Pancreas (tissue), 10 donors: Measurements from ENCODE around the gene SMAGP. TPM values are rescaled to one million over a fixed set of nuclear protein-coding genes. Genes with fewer than 3 reads are reported as not detected.

Experiments
- ATAC-seq, 4 donors: fragments of 200-7000 bp; cut with Tn5 transposase; one replicate each; pipeline versions ENCODE4 v1.8.0 to v1.9.1; 2020; ENCODE audit warnings: mild to moderate bottlenecking in 4 of 4, moderate library complexity in 4 of 4
- DNase-seq, 6 donors: peaks; one replicate each; pipeline ENCODE4 v3.0.0-alpha.2; 2020
- FAIRE-seq: peaks from 2 replicates; lab custom pipeline; 2012; peaks lifted over from hg19 to GRCh38; lab: Jason Lieb, UNC
- H3K27ac ChIP-seq, 4 donors: fragments of 200-600 bp; sonication (generic); 1 replicate in 3 of 4; 2 replicates in 1 of 4; pipeline versions ENCODE4 v1.5.0 to v1.8.0; 2020
- H3K27me3 ChIP-seq, 4 donors: fragments of 200-600 bp; one replicate each; pipeline ENCODE4 v1.8.0; 2021
- H3K36me3 ChIP-seq, 3 donors: fragments of 200-600 bp; sonication (generic) in 1 of 3; one replicate each; pipeline versions ENCODE4 v1.5.0 to v1.8.0; 2020 to 2021
- H3K4me1 ChIP-seq, 3 donors: fragments of 200-600 bp; one replicate each; pipeline ENCODE4 v1.8.0; 2021
- H3K4me3 ChIP-seq, 4 donors: fragments of 200-600 bp; sonication (generic) in 2 of 4; one replicate each; pipeline versions ENCODE4 v1.5.0 to v1.8.0; 2020 to 2021
- H3K9me3 ChIP-seq, 4 donors: fragments of 200-600 bp; one replicate each; pipeline ENCODE4 v1.8.0; 2021
- CTCF ChIP-seq, 4 donors: fragments of 200-600 bp; sonication (generic) in 3 of 4; IDR thresholded peaks; one replicate each; pipeline versions ENCODE4 v1.5.0 to v1.8.0; 2021; ENCODE audit warnings: antibody characterized with exemption in 4 of 4
- WGBS, 2 donors: extraction: QIAGEN DNeasy Blood & Tissue Kit; methylation state at CpG; one replicate each; pipeline ENCODE4 v1.1.7; 2013; 5-methylcytosine and 5-hydroxymethylcytosine counted together
- intact Hi-C, 3 donors: fragments of 100-400 bp; cut with DNase I; formaldehyde crosslinking; loops; one replicate each; pipeline versions ENCODE4 v1.11.1 to v1.14.2; 2022
- polyA plus RNA-seq, 2 donors: library from polyadenylated mRNA; stranded (reverse); fragments of 200-250 nt; gene quantifications; one replicate each; pipeline ENCODE4 v1.2.3, GENCODE V29; 2013
- total RNA-seq, 6 donors: library from RNA; stranded (reverse); fragmentation: NEBNext Ultra II Directional in 4 of 6; extraction: Animal tissue kit (Norgen Biotek cat#: 25700) in 4 of 6; gene quantifications; one replicate each; pipeline versions ENCODE4 v1.2.1 to v1.2.4, GENCODE V29; 2021 to 2023
- donor health status: healthy with polysubstance abuse.
- donor health status: DM: no; HTN: no; CAD: no; lungs with moderate emphysema.
- donor health status: DM: no; HTN: no; CAD: no.
- donor health status: control.
- donor health status: control.
- donor health status: Bipolar disorder and iron deficiency.
- donor health status: DM: yes; HTN: yes; CAD: no.
- donor health status: DM: no; HTN: no; CAD: no.
- donor health status: DM: no; HTN: no; CAD: no.
- donor health status: DM: yes; HTN: yes; CAD: no.

Gene SMAGP
- total and polyA plus RNA-seq, 8 donors, result 3.4 to 9.7 (median 6.4) TPM

- H3K4me3 ChIP-seq, result no peak overlapping the region
- intact Hi-C loops, result no loop called here
- H3K4me1 ChIP-seq, result no peaks in the 10 kb centered on the region
- FAIRE-seq, result no peak
- H3K27ac ChIP-seq, result no peak overlapping the region
- no peaks in the 10 kb centered on the region for H3K9me3 ChIP-seq
- ATAC-seq, result no peak
- no peak for DNase-seq
- 85% methylated on average over 15 to 16 of the region's 16 CpGs for WGBS, 2 donors
- no peaks in the 10 kb centered on the region for H3K27me3 ChIP-seq
- H3K36me3 ChIP-seq, result no peaks in the 10 kb centered on the region
- no peak for TF ChIP-seq CTCF (IDR thresholded peaks at IDR 0.05)
Observed at GRCh38 chr12:51198568-51199365, 71.4 kb downstream of the SMAGP start.

- FAIRE-seq (no peak), ATAC-seq (no peak), DNase-seq (no peak)
- H3K36me3 ChIP-seq, result no peaks in the 10 kb centered on the region
- H3K27me3 ChIP-seq, result no peaks in the 10 kb centered on the region
- no peak for TF ChIP-seq CTCF (IDR thresholded peaks at IDR 0.05)
- no peak overlapping the region for H3K27ac ChIP-seq
- WGBS, 2 donors, result 93 to 95% methylated on average over 38 of the region's 38 CpGs
- H3K4me3 ChIP-seq, result no peak overlapping the region
- no peaks in the 10 kb centered on the region for H3K9me3 ChIP-seq
- intact Hi-C loops, result no loop called here
- no peaks in the 10 kb centered on the region for H3K4me1 ChIP-seq
Observed at GRCh38 chr12:51197736-51198567, 72.3 kb downstream of the SMAGP start.

GRCh38 chr12:51196547-51196946 is 73.7 kb downstream of the SMAGP start:
- DNase-seq (no peak), ATAC-seq (no peak), FAIRE-seq (no peak)
- no peaks in the 10 kb centered on the region for H3K9me3 ChIP-seq
- intact Hi-C loops, result no loop called here
- TF ChIP-seq CTCF (IDR thresholded peaks at IDR 0.05), result no peak
- 87 to 89% methylated on average over 9 of the region's 9 CpGs for WGBS, 2 donors
- no peaks in the 10 kb centered on the region for H3K36me3 ChIP-seq
- H3K27ac ChIP-seq, result no peak overlapping the region
- H3K4me3 ChIP-seq, result no peak overlapping the region
- H3K27me3 ChIP-seq, result no peaks in the 10 kb centered on the region
- H3K4me1 ChIP-seq, result no peaks in the 10 kb centered on the region

GRCh38 chr12:51195841-51196240 is 74.4 kb downstream of the SMAGP start:
- no peak overlapping the region for H3K4me3 ChIP-seq
- no peak for DNase-seq
- H3K36me3 ChIP-seq, result no peaks in the 10 kb centered on the region
- intact Hi-C loops, result no loop called here
- H3K27me3 ChIP-seq, result no peaks in the 10 kb centered on the region
- H3K4me1 ChIP-seq, result no peaks in the 10 kb centered on the region
- no peaks in the 10 kb centered on the region for H3K9me3 ChIP-seq
- 91 to 94% methylated on average over 7 of the region's 7 CpGs for WGBS, 2 donors
- ATAC-seq, result no peak
- no peak for FAIRE-seq
- no peak overlapping the region for H3K27ac ChIP-seq
- TF ChIP-seq CTCF (IDR thresholded peaks at IDR 0.05), result no peak

Other genes with a start within 250 kb of the SMAGP start
- gene SLC11A2, start 244.0 kb downstream of the SMAGP start, total RNA-seq, result 10 to 100 TPM; 24.3 to 52.9 (median 38.8) TPM
- 10 to 100 TPM; 19.1 to 26.6 TPM for gene SLC11A2, start 244.0 kb downstream of the SMAGP start, polyA plus RNA-seq
- 10 to 100 TPM; 34.3 to 59.1 (median 49.8) TPM for gene LETMD1, start 222.1 kb downstream of the SMAGP start, total RNA-seq
- 10 to 100 TPM; 45.2 to 59.5 TPM for gene LETMD1, start 222.1 kb downstream of the SMAGP start, polyA plus RNA-seq
- gene CSRNP2, start 186.8 kb downstream of the SMAGP start, total RNA-seq, result 10 to 100 TPM in 5 of 6 donors, 1 to 10 TPM in 1; 8.2 to 15.1 (median 10.9) TPM
- gene CSRNP2, start 186.8 kb downstream of the SMAGP start, polyA plus RNA-seq, result 10 to 100 TPM in 1 of 2 donors, 1 to 10 TPM in 1; 9.2 to 10.4 TPM
- gene TFCP2, start 97.3 kb downstream of the SMAGP start, total RNA-seq, result 10 to 100 TPM in 2 of 6 donors, 1 to 10 TPM in 4; 7.2 to 15.3 (median 9.1) TPM
- 1 to 10 TPM; 6.7 to 9.7 TPM for gene TFCP2, start 97.3 kb downstream of the SMAGP start, polyA plus RNA-seq
- gene POU6F1, start 52.4 kb downstream of the SMAGP start, total RNA-seq, result 1 to 10 TPM; 4.8 to 7.6 (median 6.3) TPM
- gene POU6F1, start 52.4 kb downstream of the SMAGP start, polyA plus RNA-seq, result 10 to 100 TPM; 11.1 to 12.9 TPM
- gene DAZAP2, start 31.6 kb downstream of the SMAGP start, total RNA-seq, result 100 to 1,000 TPM in 1 of 6 donors, 10 to 100 TPM in 5; 43.1 to 104 (median 62.7) TPM
- 100 to 1,000 TPM in 1 of 2 donors, 10 to 100 TPM in 1; 55.7 to 123 TPM for gene DAZAP2, start 31.6 kb downstream of the SMAGP start, polyA plus RNA-seq
- 1 to 10 TPM in 3 of 6 donors, under 1 TPM in 3; 0.56 to 6.0 (median 1.2) TPM for gene BIN2, start 53.8 kb upstream of the SMAGP start, total RNA-seq
- gene BIN2, start 53.8 kb upstream of the SMAGP start, polyA plus RNA-seq, result 1 to 10 TPM in 1 of 2 donors, under 1 TPM in 1; 0.75 to 1.1 TPM
- not detected for gene CELA1, start 76.3 kb upstream of the SMAGP start, total RNA-seq
- gene CELA1, start 76.3 kb upstream of the SMAGP start, polyA plus RNA-seq, result not detected
- gene GALNT6, start 121.0 kb upstream of the SMAGP start, total RNA-seq, result 10 to 100 TPM in 3 of 6 donors, 1 to 10 TPM in 3; 8.9 to 16.6 (median 10.6) TPM
- 1 to 10 TPM; 2.7 to 5.4 TPM for gene GALNT6, start 121.0 kb upstream of the SMAGP start, polyA plus RNA-seq
- 1 to 10 TPM; 1.0 to 3.1 (median 2.7) TPM for gene SLC4A8, start 154.4 kb upstream of the SMAGP start, total RNA-seq
- gene SLC4A8, start 154.4 kb upstream of the SMAGP start, polyA plus RNA-seq, result 1 to 10 TPM; 1.4 to 5.5 TPM